Progenitor cell of endocrine pancreas (in vitro differentiated cells): ENCODE measurements around the gene TRPM1. TPM values are rescaled to one million over a fixed set of nuclear protein-coding genes. Genes with fewer than 3 reads are reported as not detected.

Experiments
- DNase-seq: peaks from one replicate; pipeline ENCODE4 v3.0.0; 2021; ENCODE audit warnings: low spot score; ENCODE audit not compliant: unreplicated experiment
- H3K27ac Mint-ChIP-seq: 2 replicates; pipeline ENCODE4 v1.8.0; 2021; ENCODE audit warnings: mild to moderate bottlenecking, moderate library complexity, mixed read lengths
- H3K27me3 Mint-ChIP-seq: 2 replicates; pipeline ENCODE4 v1.8.0; 2021; ENCODE audit warnings: mixed read lengths
- H3K36me3 Mint-ChIP-seq: 2 replicates; pipeline ENCODE4 v1.8.0; 2022; ENCODE audit warnings: mixed read lengths; ENCODE audit not compliant: insufficient read depth
- H3K4me1 Mint-ChIP-seq: 2 replicates; pipeline ENCODE4 v1.8.0; 2021; ENCODE audit warnings: low read depth, mixed read lengths
- H3K4me3 Mint-ChIP-seq: 2 replicates; pipeline ENCODE4 v1.8.0; 2021; ENCODE audit warnings: low read depth, mild to moderate bottlenecking, moderate library complexity, mixed read lengths
- H3K9me3 Mint-ChIP-seq: 2 replicates; pipeline ENCODE4 v1.8.0; 2021; ENCODE audit warnings: low read depth, mixed read lengths
- total RNA-seq: library from RNA; stranded (reverse); gene quantifications from 2 replicates; pipeline ENCODE4 v1.2.1, GENCODE V29; 2021
- TF ChIP-seq, protein P1 (sequence below): fragments of 200-600 bp; sonication (generic); IDR thresholded peaks from one replicate; pipeline ENCODE4 v1.5.0; 2021; ENCODE audit warnings: antibody characterized with exemption, mild to moderate bottlenecking; ENCODE audit not compliant: unreplicated experiment

The TRPM1 gene
- total RNA-seq, 1 donor from 2014 or later = not detected

DNA sequence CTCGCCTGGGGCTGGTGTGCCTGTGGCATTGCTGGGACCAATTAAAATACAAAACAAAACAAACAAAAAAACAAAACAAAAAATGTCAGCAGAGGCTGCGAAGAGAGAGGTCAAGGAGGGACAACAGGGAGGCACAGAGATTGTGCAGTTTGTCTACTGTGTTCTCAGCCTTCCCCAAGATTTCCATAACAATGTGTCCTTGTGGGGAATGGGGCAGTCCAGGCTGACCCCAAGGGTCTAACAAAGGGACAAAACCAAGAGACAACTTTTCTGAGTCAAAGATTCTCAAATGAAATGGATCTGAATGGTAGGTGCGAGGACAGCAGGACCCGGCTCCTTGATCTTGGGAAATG is 46.4 kb upstream of the TRPM1 start:
- no peaks in the 10 kb centered on the region for H3K27me3 Mint-ChIP-seq
- TF ChIP-seq, protein P1, sequence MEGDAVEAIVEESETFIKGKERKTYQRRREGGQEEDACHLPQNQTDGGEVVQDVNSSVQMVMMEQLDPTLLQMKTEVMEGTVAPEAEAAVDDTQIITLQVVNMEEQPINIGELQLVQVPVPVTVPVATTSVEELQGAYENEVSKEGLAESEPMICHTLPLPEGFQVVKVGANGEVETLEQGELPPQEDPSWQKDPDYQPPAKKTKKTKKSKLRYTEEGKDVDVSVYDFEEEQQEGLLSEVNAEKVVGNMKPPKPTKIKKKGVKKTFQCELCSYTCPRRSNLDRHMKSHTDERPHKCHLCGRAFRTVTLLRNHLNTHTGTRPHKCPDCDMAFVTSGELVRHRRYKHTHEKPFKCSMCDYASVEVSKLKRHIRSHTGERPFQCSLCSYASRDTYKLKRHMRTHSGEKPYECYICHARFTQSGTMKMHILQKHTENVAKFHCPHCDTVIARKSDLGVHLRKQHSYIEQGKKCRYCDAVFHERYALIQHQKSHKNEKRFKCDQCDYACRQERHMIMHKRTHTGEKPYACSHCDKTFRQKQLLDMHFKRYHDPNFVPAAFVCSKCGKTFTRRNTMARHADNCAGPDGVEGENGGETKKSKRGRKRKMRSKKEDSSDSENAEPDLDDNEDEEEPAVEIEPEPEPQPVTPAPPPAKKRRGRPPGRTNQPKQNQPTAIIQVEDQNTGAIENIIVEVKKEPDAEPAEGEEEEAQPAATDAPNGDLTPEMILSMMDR = no peak
- peaks cover 10% of the 10 kb centered on the region for H3K4me1 Mint-ChIP-seq
- no peaks in the 10 kb centered on the region for H3K36me3 Mint-ChIP-seq
- H3K9me3 Mint-ChIP-seq = no peaks in the 10 kb centered on the region
- H3K4me3 Mint-ChIP-seq = no peak overlapping the region
- H3K27ac Mint-ChIP-seq = no peak overlapping the region
- no peak for DNase-seq

DNA sequence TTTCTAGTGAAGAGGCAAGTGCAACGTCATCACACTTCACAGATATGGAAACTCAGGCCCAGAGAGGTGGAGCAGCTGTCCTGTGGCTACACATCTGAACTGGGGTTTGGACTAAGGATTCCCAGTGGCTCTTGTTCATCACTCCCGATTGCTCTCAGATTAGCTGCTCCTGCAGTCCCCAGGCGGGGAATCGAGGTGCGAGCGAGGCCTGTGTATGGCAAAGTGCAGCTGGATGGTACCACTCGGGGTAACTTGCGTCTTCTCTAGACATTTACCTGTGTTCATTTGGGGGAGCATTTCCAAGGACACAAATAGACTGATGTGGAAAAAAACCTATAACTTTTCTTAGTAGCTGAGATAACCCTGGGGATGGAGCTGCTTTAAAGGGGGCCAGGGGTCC is 45.9 kb upstream of the TRPM1 start:
- Mint-ChIP-seq H3K27me3 (no peaks in the 10 kb centered on the region), H3K4me1 (peaks cover 10% of the 10 kb centered on the region), H3K27ac (no peak overlapping the region), H3K36me3 (no peaks in the 10 kb centered on the region), H3K4me3 (no peak overlapping the region), H3K9me3 (no peaks in the 10 kb centered on the region)
- no peak for DNase-seq
- TF ChIP-seq, protein P1 = no peak

DNA sequence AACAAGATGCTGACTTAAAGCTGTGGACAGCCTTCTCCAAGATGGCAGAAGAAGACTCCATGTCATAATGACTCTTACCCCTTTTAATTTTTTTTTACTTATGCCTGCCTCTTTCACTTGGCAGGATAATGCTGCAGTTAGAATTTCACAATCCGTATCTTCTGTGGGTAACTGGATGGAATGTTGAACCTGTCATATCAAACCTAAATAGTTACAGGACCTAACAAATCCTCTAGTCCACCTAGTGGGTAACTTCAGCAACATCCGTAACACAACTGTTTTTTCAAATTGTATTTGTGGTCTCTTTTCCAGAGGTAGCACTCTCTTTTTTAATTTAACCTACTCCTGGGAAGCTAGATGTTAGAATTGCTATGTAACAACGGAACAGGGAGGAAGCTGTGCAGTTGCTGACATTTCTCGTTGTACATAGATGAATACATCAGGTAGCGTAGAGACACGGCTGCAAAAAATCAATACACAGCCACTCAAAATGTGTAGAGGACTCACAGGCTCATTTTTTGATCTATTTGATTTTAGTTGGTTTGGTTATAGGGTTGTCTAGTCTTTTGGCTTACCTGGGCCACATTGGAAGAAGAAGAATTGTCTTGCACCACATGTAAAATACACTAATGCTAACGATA is 43.9 kb upstream of the TRPM1 start:
- Mint-ChIP-seq H3K4me3 (no peak overlapping the region), H3K36me3 (no peaks in the 10 kb centered on the region), H3K27ac (peak overlapping the region; percentile 53), H3K4me1 (peaks cover 10% of the 10 kb centered on the region), H3K9me3 (no peaks in the 10 kb centered on the region), H3K27me3 (no peaks in the 10 kb centered on the region)
- DNase-seq = no peak
- TF ChIP-seq, protein P1 = peak; percentile 38

DNA sequence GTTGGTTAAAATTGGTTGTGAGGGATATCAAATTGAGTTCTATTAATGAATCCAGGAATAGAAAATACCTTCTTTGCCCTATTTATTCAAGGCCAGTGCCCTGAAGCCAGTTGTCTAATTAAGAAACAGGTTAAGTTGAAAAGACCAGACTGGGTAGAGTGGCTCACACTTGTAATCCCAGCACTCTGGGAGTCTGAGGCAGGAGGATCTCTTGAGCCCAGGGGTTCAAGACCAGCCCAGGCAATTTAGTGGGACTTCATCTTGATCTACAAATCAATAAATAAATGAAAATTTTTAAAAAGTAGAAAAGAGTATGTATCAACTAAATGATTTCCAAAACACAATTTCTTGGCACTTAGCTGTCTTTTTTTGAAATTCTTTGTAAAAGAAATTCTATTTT is 40.3 kb upstream of the TRPM1 start:
- no peak overlapping the region for H3K27ac Mint-ChIP-seq
- peaks cover 4% of the 10 kb centered on the region for H3K4me1 Mint-ChIP-seq
- TF ChIP-seq, protein P1 = no peak
- DNase-seq = no peak
- no peaks in the 10 kb centered on the region for H3K27me3 Mint-ChIP-seq
- no peaks in the 10 kb centered on the region for H3K9me3 Mint-ChIP-seq
- H3K36me3 Mint-ChIP-seq = no peaks in the 10 kb centered on the region
- no peak overlapping the region for H3K4me3 Mint-ChIP-seq

DNA sequence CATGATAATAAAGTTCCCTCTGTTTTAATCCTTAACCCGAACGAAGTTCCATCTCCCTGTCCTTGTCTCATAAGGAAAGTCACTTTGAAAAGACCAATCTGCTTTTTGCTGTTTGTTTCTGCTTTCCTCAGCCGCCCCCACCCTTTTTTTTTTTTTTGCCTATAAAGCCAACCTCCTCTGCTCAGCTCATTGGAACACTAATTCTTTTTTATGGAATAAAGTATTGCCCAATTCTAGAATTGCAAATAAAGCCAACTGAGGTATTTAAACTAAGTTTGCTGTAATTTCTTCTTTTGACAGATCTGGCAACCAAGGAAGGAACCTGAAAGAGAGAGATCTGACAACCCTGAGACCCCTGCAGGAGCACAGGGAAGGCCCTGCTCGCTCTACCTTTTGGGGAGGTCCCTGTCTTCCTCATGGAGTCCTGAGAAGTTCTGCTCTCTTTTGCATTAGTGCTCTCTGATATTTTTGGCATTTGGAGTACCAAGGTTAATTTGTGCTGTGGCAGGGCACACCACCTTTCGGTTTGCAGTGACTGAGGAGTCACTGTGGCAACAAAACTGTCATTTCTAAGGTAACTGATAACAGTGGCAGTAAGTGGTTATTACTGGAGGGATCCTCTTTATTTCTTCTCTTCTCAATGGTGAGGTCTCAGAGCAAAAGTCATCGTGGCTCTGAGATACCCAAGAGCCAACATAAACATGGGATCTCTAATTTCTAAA is 35.2 kb upstream of the TRPM1 start:
- Mint-ChIP-seq H3K27ac (no peak overlapping the region), H3K4me1 (no peaks in the 10 kb centered on the region), H3K36me3 (no peaks in the 10 kb centered on the region), H3K9me3 (no peaks in the 10 kb centered on the region), H3K27me3 (no peaks in the 10 kb centered on the region), H3K4me3 (no peak overlapping the region)
- no peak for DNase-seq
- TF ChIP-seq, protein P1 = no peak
